Activated naive CD8-positive, alpha-beta T cell treated with anti-CD3 and anti-CD28 coated beads, Interleukin-2, amount 10 ng/mL, durations not matched to agents 7 days and 5 days (primary cell): ENCODE results near the gene TMC2. TPM values are rescaled to one million over a fixed set of nuclear protein-coding genes. Genes with fewer than 3 reads are reported as not detected.
A peak's percentile ranks its signal among the peaks of the same experiment; 100 is the strongest.

ENCODE experiments used
- ATAC-seq: fragments of 150-1000 bp; cut with Tn5 transposase; one replicate; pipeline ENCODE4 v1.10.0; 2021; ENCODE audit warnings: low read depth, moderate library complexity
- POLR2A ChIA-PET: fragments of 350-600 bp; sonication (Branson Sonifier 250); formaldehyde crosslinking; loops from one replicate; lab custom pipeline; 2021; ENCODE audit warnings: antibody characterized with exemption; lab: Charles Lee
- DNase-seq: peaks from one replicate; pipeline ENCODE4 v3.0.0; 2021
- H3K27ac Mint-ChIP-seq: one replicate; pipeline ENCODE4 v1.8.0; 2022; ENCODE audit warnings: mild to moderate bottlenecking, mixed read lengths
- H3K27me3 Mint-ChIP-seq: one replicate; pipeline ENCODE4 v1.8.0; 2022; ENCODE audit warnings: mild to moderate bottlenecking, moderate library complexity, mixed read lengths
- H3K36me3 Mint-ChIP-seq: one replicate; pipeline ENCODE4 v1.8.0; 2021; ENCODE audit warnings: mild to moderate bottlenecking, mixed read lengths
- H3K4me1 Mint-ChIP-seq: one replicate; pipeline ENCODE4 v1.8.0; 2021; ENCODE audit warnings: mixed read lengths
- H3K4me3 Mint-ChIP-seq: one replicate; pipeline ENCODE4 v1.8.0; 2022; ENCODE audit warnings: mild to moderate bottlenecking, moderate library complexity, mixed read lengths
- H3K9me3 Mint-ChIP-seq: one replicate; pipeline ENCODE4 v1.8.0; 2021; ENCODE audit warnings: mixed read lengths
- total RNA-seq, 2 experiments: library from RNA; stranded (reverse); gene quantifications; one replicate each; pipeline ENCODE4 v1.2.3, GENCODE V29; 2021

The TMC2 gene
- total RNA-seq, 2 experiments from 2014 or later, result not detected

GRCh38 chr20:2633381-2633780 lies 97.0 kb downstream of the TMC2 start:
- DNase-seq (no peak), ATAC-seq (no peak)
- no peaks in the 10 kb centered on the region for H3K36me3 Mint-ChIP-seq
- no peak overlapping the region for H3K27ac Mint-ChIP-seq
- H3K4me3 Mint-ChIP-seq, result no peak overlapping the region
- no peaks in the 10 kb centered on the region for H3K9me3 Mint-ChIP-seq
- peaks cover 43% of the 10 kb centered on the region for H3K27me3 Mint-ChIP-seq
- H3K4me1 Mint-ChIP-seq, result peaks cover 4% of the 10 kb centered on the region
- POLR2A ChIA-PET, result interaction anchor here (0.7 kb wide), 1 partner anchor 19 kb away, joined by 3 read pairs; the partner anchor contains the start of gene NOP56

DNA sequence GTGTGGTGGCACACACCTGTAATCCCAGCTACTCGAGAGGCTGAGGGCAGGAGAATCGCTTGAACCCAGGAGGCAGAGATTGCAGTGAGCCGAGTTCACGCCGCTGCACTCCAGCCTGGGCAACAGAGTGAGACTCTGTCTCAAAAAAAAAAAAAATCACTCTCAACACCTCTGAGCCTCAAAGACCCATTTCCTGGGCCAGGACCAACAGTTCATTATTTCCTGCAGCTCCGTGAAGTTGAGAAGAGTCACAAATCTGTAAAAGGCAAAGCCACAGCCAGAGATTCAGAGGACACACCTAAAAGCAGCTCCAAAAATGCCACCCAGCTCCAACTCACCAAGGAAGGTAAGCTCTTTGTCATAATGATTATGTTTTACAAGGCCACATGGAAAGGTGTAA lies 100.9 kb downstream of the TMC2 start:
- DNase-seq (no peak), ATAC-seq (no peak)
- H3K9me3 Mint-ChIP-seq, result no peaks in the 10 kb centered on the region
- no peaks in the 10 kb centered on the region for H3K36me3 Mint-ChIP-seq
- H3K27ac Mint-ChIP-seq, result no peak overlapping the region
- H3K4me3 Mint-ChIP-seq, result no peak overlapping the region
- peaks cover 4% of the 10 kb centered on the region for H3K4me1 Mint-ChIP-seq
- POLR2A ChIA-PET, result no interaction called here
- peaks cover 22% of the 10 kb centered on the region for H3K27me3 Mint-ChIP-seq

DNA sequence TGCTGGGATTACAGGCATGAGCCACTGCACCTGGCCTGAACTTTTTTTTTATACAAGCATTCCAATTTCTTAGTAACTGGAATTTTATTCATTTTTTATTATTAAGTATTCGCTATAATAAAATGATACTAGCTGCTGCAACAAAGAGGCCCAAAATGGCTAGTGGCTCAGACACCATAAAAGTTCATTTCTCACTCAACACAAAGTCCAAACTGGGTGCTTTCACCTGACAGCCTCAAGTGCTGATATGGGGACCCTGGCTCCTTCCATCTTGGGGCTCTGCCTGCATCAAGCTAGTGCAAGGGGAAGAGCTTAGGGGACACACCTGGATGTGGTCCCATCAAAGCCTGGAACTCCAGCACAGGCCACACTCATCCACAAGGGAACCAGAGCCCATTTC lies 103.9 kb downstream of the TMC2 start:
- POLR2A ChIA-PET, result no interaction called here
- no peak for DNase-seq
- Mint-ChIP-seq H3K27ac (no peak overlapping the region), H3K4me3 (no peak overlapping the region), H3K4me1 (peaks cover 4% of the 10 kb centered on the region), H3K9me3 (no peaks in the 10 kb centered on the region), H3K27me3 (peaks cover 2% of the 10 kb centered on the region), H3K36me3 (no peaks in the 10 kb centered on the region)
- ATAC-seq, result no peak

GRCh38 chr20:2640899-2641298 lies 104.5 kb downstream of the TMC2 start:
- H3K36me3 Mint-ChIP-seq, result no peaks in the 10 kb centered on the region
- H3K27ac Mint-ChIP-seq, result no peak overlapping the region
- ATAC-seq (no peak), DNase-seq (no peak)
- peaks cover 2% of the 10 kb centered on the region for H3K27me3 Mint-ChIP-seq
- H3K9me3 Mint-ChIP-seq, result no peaks in the 10 kb centered on the region
- peaks cover 4% of the 10 kb centered on the region for H3K4me1 Mint-ChIP-seq
- POLR2A ChIA-PET, result no interaction called here
- no peak overlapping the region for H3K4me3 Mint-ChIP-seq

DNA sequence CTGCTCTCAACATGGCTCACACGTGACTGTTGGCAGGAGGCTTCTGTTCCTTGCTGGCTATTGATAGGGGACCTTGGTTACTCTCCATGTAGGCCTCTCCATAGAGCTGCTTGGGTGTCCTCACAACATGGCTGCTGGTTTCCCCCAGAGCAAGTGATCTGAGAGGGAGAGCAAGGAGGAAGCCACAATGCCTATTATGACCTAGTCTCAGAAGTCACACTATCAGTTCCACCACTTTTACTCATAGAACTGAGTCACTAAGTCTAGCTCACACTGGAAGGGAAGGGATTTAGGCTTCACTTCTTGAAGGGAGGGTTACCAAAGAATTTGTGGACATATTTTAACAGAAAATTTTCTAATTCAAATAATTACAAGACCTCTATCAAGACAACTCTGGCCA lies 107.3 kb downstream of the TMC2 start:
- Mint-ChIP-seq H3K36me3 (no peaks in the 10 kb centered on the region), H3K9me3 (no peaks in the 10 kb centered on the region), H3K27me3 (no peaks in the 10 kb centered on the region), H3K27ac (no peak overlapping the region), H3K4me3 (no peak overlapping the region), H3K4me1 (no peaks in the 10 kb centered on the region)
- DNase-seq (no peak), ATAC-seq (no peak)
- POLR2A ChIA-PET, result no interaction called here

- Mint-ChIP-seq H3K9me3 (no peaks in the 10 kb centered on the region), H3K27me3 (no peaks in the 10 kb centered on the region), H3K4me3 (peak within 1 kb of the TSS; percentile 89), H3K27ac (peak within 1 kb of the TSS; percentile 87), H3K36me3 (peaks cover 32% of the 10 kb centered on the region), H3K4me1 (peaks cover 33% of the 10 kb centered on the region)
- DNase-seq, result peak; percentile 99
- POLR2A ChIA-PET, result interaction anchor here (0.7 to 6.3 kb wide), 18 partner anchors 13 to 1802 kb away, joined by 3 to 86 read pairs (median 4); partner anchors contain the start of genes IDH3B, PCED1A, PTPRA and SNRPB
- peak; percentile 89 for ATAC-seq
Measured at GRCh38 chr20:2651772-2652723, 115.7 kb downstream of the TMC2 start, which contains the start of gene NOP56. Gene NOP56 (plus strand): TSS chr20:2652632. CDS start chr20:2652661, 29 bp downstream.

GRCh38 chr20:2652724-2653555 lies 116.6 kb downstream of the TMC2 start:
- POLR2A ChIA-PET, result interaction anchor here (0.9 to 6.3 kb wide), 14 partner anchors 12 to 1803 kb away, joined by 3 to 86 read pairs (median 6); partner anchors contain the start of genes IDH3B, PCED1A, PTPRA and SNRPB
- H3K4me3 Mint-ChIP-seq, result peak overlapping the region; percentile 89
- no peak for DNase-seq
- H3K27ac Mint-ChIP-seq, result peak overlapping the region; percentile 87
- peak; percentile 53 for ATAC-seq
- H3K4me1 Mint-ChIP-seq, result peaks cover 35% of the 10 kb centered on the region
- peaks cover 39% of the 10 kb centered on the region for H3K36me3 Mint-ChIP-seq
- H3K27me3 Mint-ChIP-seq, result no peaks in the 10 kb centered on the region
- no peaks in the 10 kb centered on the region for H3K9me3 Mint-ChIP-seq

- H3K27me3 Mint-ChIP-seq, result no peaks in the 10 kb centered on the region
- ATAC-seq (no peak), DNase-seq (no peak)
- H3K9me3 Mint-ChIP-seq, result no peaks in the 10 kb centered on the region
- peaks cover 38% of the 10 kb centered on the region for H3K4me1 Mint-ChIP-seq
- H3K4me3 Mint-ChIP-seq, result peak overlapping the region; percentile 89
- peak overlapping the region; percentile 87 for H3K27ac Mint-ChIP-seq
- POLR2A ChIA-PET, result interaction anchor here (1.0 to 6.3 kb wide), 7 partner anchors 11 to 219 kb away, joined by 3 to 86 read pairs (median 10); partner anchors contain the start of genes IDH3B, PCED1A, PTPRA and SNRPB
- H3K36me3 Mint-ChIP-seq, result peaks cover 45% of the 10 kb centered on the region
Measured at GRCh38 chr20:2653556-2654383, 117.4 kb downstream of the TMC2 start.

- H3K4me1 Mint-ChIP-seq, result peaks cover 39% of the 10 kb centered on the region
- no peaks in the 10 kb centered on the region for H3K27me3 Mint-ChIP-seq
Measured at GRCh38 chr20:2654384-2654822, 118.0 kb downstream of the TMC2 start.

DNA sequence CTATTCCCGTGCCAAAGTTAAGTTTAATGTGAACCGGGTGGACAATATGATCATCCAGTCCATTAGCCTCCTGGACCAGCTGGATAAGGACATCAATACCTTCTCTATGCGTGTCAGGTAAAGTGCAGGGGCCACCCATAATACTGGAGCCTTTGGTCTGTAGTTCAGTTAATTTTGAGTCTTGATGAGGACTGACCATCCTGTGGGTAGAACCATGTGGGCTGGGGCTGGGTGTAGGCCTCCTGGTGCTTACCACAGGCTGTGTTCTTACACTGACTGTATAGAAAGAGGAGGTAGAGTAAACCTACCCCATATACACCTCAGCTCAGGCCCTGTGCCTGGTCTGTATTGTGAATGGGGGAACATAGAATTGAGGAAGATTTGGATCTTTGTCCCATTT lies 118.5 kb downstream of the TMC2 start:
- DNase-seq, result no peak
- Mint-ChIP-seq H3K27ac (peak overlapping the region; percentile 87), H3K9me3 (no peaks in the 10 kb centered on the region), H3K4me1 (peaks cover 36% of the 10 kb centered on the region), H3K27me3 (no peaks in the 10 kb centered on the region), H3K4me3 (peak overlapping the region; percentile 89), H3K36me3 (peaks cover 49% of the 10 kb centered on the region)
- POLR2A ChIA-PET, result interaction anchor here (6.3 kb wide), 1 partner anchor 10 kb away, joined by 86 read pairs; the partner anchor contains the start of gene IDH3B
- no peak for ATAC-seq

More at GRCh38 chr20:2654384-2654822, 118.0 kb downstream of the TMC2 start:
- H3K9me3 Mint-ChIP-seq, result no peaks in the 10 kb centered on the region
- H3K36me3 Mint-ChIP-seq, result peaks cover 49% of the 10 kb centered on the region
- no peak for ATAC-seq
- no peak for DNase-seq
- peak overlapping the region; percentile 89 for H3K4me3 Mint-ChIP-seq
- POLR2A ChIA-PET, result interaction anchor here (6.3 kb wide), 1 partner anchor 11 kb away, joined by 86 read pairs; the partner anchor contains the start of gene IDH3B
- peak overlapping the region; percentile 87 for H3K27ac Mint-ChIP-seq

DNA sequence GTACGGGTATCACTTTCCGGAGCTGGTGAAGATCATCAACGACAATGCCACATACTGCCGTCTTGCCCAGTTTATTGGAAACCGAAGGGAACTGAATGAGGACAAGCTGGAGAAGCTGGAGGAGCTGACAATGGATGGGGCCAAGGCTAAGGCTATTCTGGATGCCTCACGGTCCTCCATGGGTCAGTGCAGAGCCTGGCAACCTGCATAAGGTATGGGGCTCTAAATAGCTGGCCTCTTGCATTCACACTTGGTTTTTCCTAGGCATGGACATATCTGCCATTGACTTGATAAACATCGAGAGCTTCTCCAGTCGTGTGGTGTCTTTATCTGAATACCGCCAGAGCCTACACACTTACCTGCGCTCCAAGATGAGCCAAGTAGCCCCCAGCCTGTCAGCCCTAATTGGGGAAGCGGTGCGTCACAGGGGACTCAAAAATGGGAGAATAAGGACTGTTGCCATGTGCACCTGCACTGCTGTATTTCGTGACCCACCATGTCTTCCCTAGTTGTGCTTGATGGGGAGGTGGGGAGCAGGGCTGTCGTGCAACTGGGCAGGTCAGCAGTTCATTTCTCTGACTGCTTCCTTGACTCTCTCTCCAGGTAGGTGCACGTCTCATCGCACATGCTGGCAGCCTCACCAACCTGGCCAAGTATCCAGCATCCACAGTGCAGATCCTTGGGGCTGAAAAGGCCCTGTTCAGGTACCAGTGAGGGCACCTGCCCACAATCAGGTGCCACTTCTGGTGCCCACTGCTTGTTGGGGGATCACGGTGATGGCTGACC lies 119.2 kb downstream of the TMC2 start:
- ATAC-seq (no peak), DNase-seq (no peak)
- Mint-ChIP-seq H3K4me1 (peaks cover 31% of the 10 kb centered on the region), H3K4me3 (no peak overlapping the region), H3K36me3 (peaks cover 49% of the 10 kb centered on the region), H3K9me3 (no peaks in the 10 kb centered on the region), H3K27me3 (no peaks in the 10 kb centered on the region), H3K27ac (no peak overlapping the region)
- POLR2A ChIA-PET, result interaction anchor here (6.3 kb wide), 1 partner anchor 9 kb away, joined by 86 read pairs; the partner anchor contains the start of gene IDH3B
